HCT116 (cell line): ENCODE results near the gene CHST11. TPM values are rescaled to one million over a fixed set of nuclear protein-coding genes. Genes with fewer than 3 reads are reported as not detected.

ENCODE experiments used
- ATAC-seq: fragments of 200-7000 bp; cut with Tn5 transposase; 2 replicates; pipeline ENCODE4 v1.9.1; 2020; ENCODE audit warnings: mild to moderate bottlenecking, moderate library complexity
- BruUV-seq: library from RNA; stranded (reverse); fragments of 400-500 nt; replicated peaks from 2 replicates; lab custom pipeline; 2021; lab: Mats Ljungman, UMichigan
- CTCF ChIA-PET: fragments of 300-600 bp; sonication (Branson Sonifier 250); formaldehyde crosslinking; loops from one replicate; lab custom pipeline; 2021; ENCODE audit warnings: antibody characterized with exemption; lab: Charles Lee
- POLR2A ChIA-PET: fragments of 300-600, 350-600 bp; sonication (Branson Sonifier 250); formaldehyde crosslinking; loops from one replicate; lab custom pipeline; 2021; ENCODE audit warnings: antibody characterized with exemption; lab: Charles Lee
- RAD21 ChIA-PET, 2 experiments: fragments of 300-600 bp; sonication (Branson Sonifier 250); formaldehyde crosslinking; loops; one replicate each; lab custom pipeline; 2023; ENCODE audit warnings: low total read pairs in 2 of 2; ENCODE audit not compliant: uncharacterized antibody in 2 of 2, unreplicated experiment in 2 of 2, low non-redundant PET in 1 of 2; lab: Charles Lee
- DNase-seq: peaks from one replicate; pipeline ENCODE4 v3.0.0-alpha.2; 2010; ENCODE audit warnings: low read depth, low spot score
- H2AFZ ChIP-seq: fragments of 200-600 bp; shearing (Covaris generic), sonication (generic); 2 replicates; pipeline ENCODE4 v1.6.1; 2017; ENCODE audit warnings: low read depth, mixed run types, mixed read lengths, antibody characterized with exemption, low read length; ENCODE audit not compliant: poor library complexity, severe bottlenecking
- H3K27ac ChIP-seq: 2 replicates; pipeline ENCODE4 v1.5.1; 2012; ENCODE audit warnings: low read depth, low read length
- H3K27me3 ChIP-seq: fragments of 200-600 bp; sonication (generic); 2 replicates; pipeline ENCODE4 v1.6.1; 2016; ENCODE audit warnings: mixed run types, low read length, mixed read lengths; ENCODE audit not compliant: insufficient read depth
- H3K36me3 ChIP-seq, 2 experiments: fragments of 200-500 bp in 1 of 2; fragments of 200-600 bp in 1 of 2; sonication (Bioruptor generic) in 1 of 2; sonication (generic) in 1 of 2; 2 replicates each; pipeline versions ENCODE4 v1.5.1 to v1.6.1; 2014 to 2016; ENCODE audit warnings: low read length in 2 of 2, inconsistent platforms in 1 of 2, mixed read lengths in 1 of 2, mixed run types in 1 of 2; ENCODE audit not compliant: insufficient read depth in 2 of 2, control insufficient read depth in 1 of 2
- H3K4me1 ChIP-seq, 2 experiments: fragments of 200-600 bp in 1 of 2; sonication (generic) in 1 of 2; 2 replicates each; pipeline versions ENCODE4 v1.5.1 to v1.6.1; 2012 to 2017; ENCODE audit warnings: low read length in 2 of 2, inconsistent platforms in 1 of 2, mild to moderate bottlenecking in 1 of 2, mixed read lengths in 1 of 2, mixed run types in 1 of 2, moderate library complexity in 1 of 2; ENCODE audit not compliant: insufficient read depth in 2 of 2, control insufficient read depth in 1 of 2
- H3K4me2 ChIP-seq: fragments of 200-600 bp; sonication (generic); 2 replicates; pipeline ENCODE4 v1.6.1; 2017; ENCODE audit warnings: mixed run types, low read length, mixed read lengths
- H3K4me3 ChIP-seq, 2 experiments: fragments of 200-600 bp in 1 of 2; sonication (generic) in 1 of 2; replicated peaks in 1 of 2; 2 replicates each; pipeline ENCODE4 v1.5.1; 2011 to 2016; ENCODE audit warnings: low read length in 2 of 2, control low read depth in 1 of 2, low read depth in 1 of 2, mild to moderate bottlenecking in 1 of 2, mixed read lengths in 1 of 2, mixed run types in 1 of 2
- H3K79me2 ChIP-seq: fragments of 200-600 bp; sonication (generic); 2 replicates; pipeline ENCODE4 v1.6.1; 2017; ENCODE audit warnings: mild to moderate bottlenecking, mixed run types, low read length, moderate library complexity, mixed read lengths; ENCODE audit not compliant: insufficient read depth
- H3K9ac ChIP-seq: fragments of 200-600 bp; sonication (generic); 2 replicates; pipeline ENCODE4 v1.6.1; 2016; ENCODE audit warnings: low read length, mixed read lengths
- H3K9me2 ChIP-seq: fragments of 200-600 bp; sonication (generic), shearing (Covaris generic); 2 replicates; pipeline ENCODE4 v1.6.1; 2017; ENCODE audit warnings: mixed run types, mild to moderate bottlenecking, moderate library complexity; ENCODE audit not compliant: insufficient read depth
- H3K9me3 ChIP-seq, 2 experiments: fragments of 200-500 bp in 1 of 2; fragments of 200-600 bp in 1 of 2; sonication (Bioruptor generic) in 1 of 2; sonication (generic) in 1 of 2; 2 replicates each; pipeline ENCODE4 v1.6.1; 2014 to 2017; ENCODE audit warnings: low read length in 2 of 2, mixed read lengths in 2 of 2, inconsistent platforms in 1 of 2, low read depth in 1 of 2, mild to moderate bottlenecking in 1 of 2, mixed run types in 1 of 2, moderate library complexity in 1 of 2; ENCODE audit not compliant: control insufficient read depth in 1 of 2, insufficient read depth in 1 of 2
- H4K20me1 ChIP-seq: fragments of 200-600 bp; sonication (generic), shearing (Covaris generic); 2 replicates; pipeline ENCODE4 v1.6.1; 2017; ENCODE audit warnings: mixed run types, mild to moderate bottlenecking, moderate library complexity; ENCODE audit not compliant: insufficient read depth
- ATF3 ChIP-seq: IDR thresholded peaks from 2 replicates; pipeline ENCODE4 v1.6.1; 2012
- CBX3 ChIP-seq: IDR thresholded peaks from 2 replicates; pipeline ENCODE4 v1.6.1; 2012; ENCODE audit warnings: low read depth
- CTCF ChIP-seq, 3 experiments: fragments of 200-600 bp in 1 of 3; sonication (generic) in 1 of 3; IDR thresholded peaks in 2 of 3; conservative IDR thresholded peaks in 1 of 3; 2 replicates each; pipeline ENCODE4 v1.5.1; 2012 to 2017; ENCODE audit warnings: low read depth in 2 of 3, low read length in 2 of 3, antibody characterized with exemption in 1 of 3, borderline replicate concordance in 1 of 3, control low read depth in 1 of 3, mild to moderate bottlenecking in 1 of 3, mixed read lengths in 1 of 3, mixed run types in 1 of 3, moderate library complexity in 1 of 3; ENCODE audit not compliant: insufficient read depth in 1 of 3
- EGR1 ChIP-seq: IDR thresholded peaks from 2 replicates; pipeline ENCODE4 v1.6.1; 2012; ENCODE audit warnings: low read depth
- ELF1 ChIP-seq: IDR thresholded peaks from 2 replicates; pipeline ENCODE4 v1.6.1; 2012; ENCODE audit warnings: low read depth, borderline replicate concordance
- EZH2 ChIP-seq: fragments of 200-600 bp; sonication (generic); IDR thresholded peaks from 2 replicates; pipeline ENCODE4 v1.6.1; 2017; ENCODE audit warnings: antibody characterized with exemption, mixed run types
- EZH2phosphoT487 ChIP-seq: fragments of 200-600 bp; IDR thresholded peaks from 2 replicates; pipeline ENCODE4 v1.6.1; 2018; ENCODE audit warnings: antibody characterized with exemption, borderline replicate concordance
- FOSL1 ChIP-seq: IDR thresholded peaks from 2 replicates; pipeline ENCODE4 v1.6.1; 2012; ENCODE audit warnings: low read depth
- JUND ChIP-seq: IDR thresholded peaks from 2 replicates; pipeline ENCODE4 v1.6.1; 2012
- POLR2A ChIP-seq: IDR thresholded peaks from 2 replicates; pipeline ENCODE4 v1.7.0; 2011; ENCODE audit warnings: borderline replicate concordance; ENCODE audit not compliant: insufficient read depth, insufficient read length; ENCODE audit errors: extremely low read depth
- POLR2AphosphoS5 ChIP-seq: IDR thresholded peaks from 2 replicates; pipeline ENCODE4 v1.6.1; 2011; ENCODE audit warnings: mild to moderate bottlenecking, low read depth, low read length, moderate library complexity
- RAD21 ChIP-seq: IDR thresholded peaks from 2 replicates; pipeline ENCODE4 v1.6.1; 2012; ENCODE audit warnings: low read depth, mild to moderate bottlenecking
- SIN3A ChIP-seq: IDR thresholded peaks from 2 replicates; pipeline ENCODE4 v1.6.1; 2012; ENCODE audit warnings: low read depth
- SP1 ChIP-seq: IDR thresholded peaks from 2 replicates; pipeline ENCODE4 v1.6.1; 2012; ENCODE audit warnings: low read depth
- SRF ChIP-seq: IDR thresholded peaks from 2 replicates; pipeline ENCODE4 v1.6.1; 2012; ENCODE audit warnings: low read depth
- YY1 ChIP-seq: IDR thresholded peaks from 2 replicates; pipeline ENCODE4 v1.6.1; 2011; ENCODE audit warnings: low read length, low read depth, moderate library complexity, mild to moderate bottlenecking; ENCODE audit not compliant: insufficient replicate concordance; ENCODE audit errors: extremely low read depth
- ZBTB33 ChIP-seq: IDR thresholded peaks from 2 replicates; pipeline ENCODE4 v1.6.1; 2011; ENCODE audit warnings: mild to moderate bottlenecking, low read length, moderate library complexity; ENCODE audit not compliant: insufficient replicate concordance; ENCODE audit errors: extremely low read depth
- ZNF274 ChIP-seq: fragments of 200-500 bp; sonication (Bioruptor generic); IDR thresholded peaks from 2 replicates; pipeline ENCODE4 v1.6.1; 2014; ENCODE audit warnings: mild to moderate bottlenecking, low read depth, low read length, inconsistent platforms
- intact Hi-C: fragments of 100-400 bp; cut with micrococcal nuclease; formaldehyde crosslinking; loops from 2 replicates; pipeline ENCODE4 v1.10.0; 2022
- total RNA-seq: library from RNA; stranded (reverse); gene quantifications from one replicate; pipeline ENCODE4 v1.2.1, GENCODE V29; 2021; ENCODE audit not compliant: unreplicated experiment

The CHST11 gene
- total RNA-seq, 1 experiment from 2014 or later: 10.1 TPM

GRCh38 chr12:104722601-104723534 lies 266.1 kb downstream of the CHST11 start:
- BruUV-seq: no TSS peak
- H3K4me3 ChIP-seq: no peak overlapping the region
- ATAC-seq (no peak), DNase-seq (no peak)
- RAD21 ChIA-PET: no interaction called here
- no peaks in the 10 kb centered on the region for H3K27me3 ChIP-seq
- H3K36me3 ChIP-seq: no peaks in the 10 kb centered on the region
- CTCF ChIA-PET: no interaction called here
- no peak overlapping the region for H2AFZ ChIP-seq
- H3K4me2 ChIP-seq: no peak overlapping the region
- intact Hi-C loops: no loop called here
- H3K79me2 ChIP-seq: no peaks in the 10 kb centered on the region
- H4K20me1 ChIP-seq: no peaks in the 10 kb centered on the region
- H3K9me2 ChIP-seq: no peaks in the 10 kb centered on the region
- no peak overlapping the region for H3K9ac ChIP-seq
- no peak for TF ChIP-seq ELF1
- no peak for TF ChIP-seq ZBTB33
- TF ChIP-seq POLR2A: no peak
- TF ChIP-seq ZNF274: no peak
- no peak for TF ChIP-seq SIN3A
- no peak for TF ChIP-seq EZH2
- TF ChIP-seq RAD21: no peak
- no peak for TF ChIP-seq JUND
- no peak for TF ChIP-seq SP1
- TF ChIP-seq EGR1: no peak
- no peak for TF ChIP-seq FOSL1
- TF ChIP-seq YY1: no peak
- TF ChIP-seq POLR2AphosphoS5: no peak
- no peak for TF ChIP-seq CTCF (IDR thresholded peaks at IDR 0.05 in 2 of 3, conservative IDR thresholded peaks at IDR 0.05 in 1 of 3; ENCODE audit: borderline replicate concordance in 1 of 3, insufficient read depth in 1 of 3, low read depth in 2 of 3, low read length in 2 of 3)
- TF ChIP-seq CBX3: no peak
- TF ChIP-seq ATF3: no peak
- TF ChIP-seq EZH2phosphoT487: no peak
- no peak for TF ChIP-seq SRF
- no peaks in the 10 kb centered on the region for H3K9me3 ChIP-seq
- H3K27ac ChIP-seq: no peak overlapping the region
- POLR2A ChIA-PET: no interaction called here
- H3K4me1 ChIP-seq: no peaks in the 10 kb centered on the region; a peak in 1 of 4 replicates
